ENCODE results near the gene SLC6A4. TPM values are rescaled to one million over a fixed set of nuclear protein-coding genes. Genes with fewer than 3 reads are reported as not detected.

Gene SLC6A4
- polyA plus RNA-seq, 1 of the 3 experiments (the other 2 are of a cell fraction) = 0.12 TPM

DNA sequence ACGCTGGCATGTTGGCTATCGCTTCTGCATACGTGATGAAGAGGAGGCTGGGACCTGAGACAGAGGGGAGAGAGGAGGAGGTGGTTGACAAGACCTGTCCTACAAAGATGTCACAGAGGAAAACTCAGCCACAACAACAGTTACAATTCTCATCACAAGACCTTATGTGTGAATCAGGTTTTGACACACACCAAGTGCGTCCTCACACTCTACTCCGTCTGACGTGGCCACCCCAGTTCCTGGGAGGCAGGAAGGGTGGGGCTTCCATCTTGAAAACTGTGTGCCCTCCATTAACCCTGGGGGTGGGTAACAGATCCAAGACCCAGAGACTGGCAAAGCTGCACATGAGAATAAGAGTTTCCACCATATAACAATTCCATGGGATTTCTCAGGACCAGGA lies 24.1 kb downstream of the SLC6A4 start:
- Histone ChIP-seq H3K4me3 (ENCODE audit: low read depth in 2 of 2, low read length in 1 of 2) (no peak overlapping the region), H4K20me1 (ENCODE audit: insufficient read depth) (no peaks in the 10 kb centered on the region), H3K79me2 (ENCODE audit: insufficient read depth) (no peaks in the 10 kb centered on the region), H3K36me3 (replicated peaks in 1 of 2; ENCODE audit: control insufficient read depth in 1 of 2, insufficient read depth in 2 of 2, low read length in 1 of 2) (no peaks in the 10 kb centered on the region), H3K9me2 (no peaks in the 10 kb centered on the region), H2AFZ (ENCODE audit: low read depth) (no peak overlapping the region), H3F3A (replicated peaks; ENCODE audit: insufficient read depth) (no peaks in the 10 kb centered on the region), H3K9ac (no peak overlapping the region), H3K27me3 (ENCODE audit: insufficient read depth) (no peaks in the 10 kb centered on the region), H3K4me1 (ENCODE audit: control insufficient read depth in 1 of 2, insufficient read depth in 2 of 2, low read depth in 1 of 2, low read length in 1 of 2) (no peaks in the 10 kb centered on the region), H3K9me3 (no peaks in the 10 kb centered on the region), H3K4me2 (no peak overlapping the region), H3K27ac (ENCODE audit: low read depth in 2 of 2, low read length in 1 of 2) (no peak overlapping the region)
- WGBS (ENCODE audit: low lambda C conversion rate) = 90% methylated on average over 3 of the region's 6 CpGs
- ChIA-PET POLR2A (no interaction called here), CTCF (interaction anchor here (1.3 kb wide), 1 partner anchor 10 kb away, joined by 3 read pairs; no protein-coding TSS in a partner anchor)
- no peak for TF ChIP-seq USF1 (IDR thresholded peaks at IDR 0.05; ENCODE audit: borderline replicate concordance, low read depth)
- TF ChIP-seq ELF1 (IDR thresholded peaks at IDR 0.05) = no peak
- TF ChIP-seq RCOR1 (IDR thresholded peaks at IDR 0.05; ENCODE audit: low read length) = no peak
- TF ChIP-seq EZH2phosphoT487 (IDR thresholded peaks at IDR 0.05; ENCODE audit: borderline replicate concordance, low read depth) = no peak
- TF ChIP-seq RAD21 (IDR thresholded peaks at IDR 0.05; ENCODE audit: low read length) = no peak
- TF ChIP-seq RFX5 (IDR thresholded peaks at IDR 0.05; ENCODE audit: low read length) = no peak
- no peak for TF ChIP-seq MEF2A (IDR thresholded peaks at IDR 0.05; ENCODE audit: borderline replicate concordance, low read depth)
- TF ChIP-seq GATA2 (CRISPR knock-in tag; IDR thresholded peaks at IDR 0.05) = no peak
- TF ChIP-seq, protein P1, sequence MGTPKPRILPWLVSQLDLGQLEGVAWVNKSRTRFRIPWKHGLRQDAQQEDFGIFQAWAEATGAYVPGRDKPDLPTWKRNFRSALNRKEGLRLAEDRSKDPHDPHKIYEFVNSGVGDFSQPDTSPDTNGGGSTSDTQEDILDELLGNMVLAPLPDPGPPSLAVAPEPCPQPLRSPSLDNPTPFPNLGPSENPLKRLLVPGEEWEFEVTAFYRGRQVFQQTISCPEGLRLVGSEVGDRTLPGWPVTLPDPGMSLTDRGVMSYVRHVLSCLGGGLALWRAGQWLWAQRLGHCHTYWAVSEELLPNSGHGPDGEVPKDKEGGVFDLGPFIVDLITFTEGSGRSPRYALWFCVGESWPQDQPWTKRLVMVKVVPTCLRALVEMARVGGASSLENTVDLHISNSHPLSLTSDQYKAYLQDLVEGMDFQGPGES (IDR thresholded peaks at IDR 0.05; ENCODE audit: low read depth, low read length) = no peak
- no peak for TF ChIP-seq RXRA (IDR thresholded peaks at IDR 0.05; ENCODE audit: borderline replicate concordance, low read depth)
- TF ChIP-seq TAF1 (IDR thresholded peaks at IDR 0.05; ENCODE audit: borderline replicate concordance, low read depth, low read length) = no peak
- TF ChIP-seq NRF1 (IDR thresholded peaks at IDR 0.05; ENCODE audit: low read depth, low read length) = no peak
- TF ChIP-seq SIN3A (IDR thresholded peaks at IDR 0.05; ENCODE audit: borderline replicate concordance, low read depth, low read length) = no peak
- no peak for TF ChIP-seq JUND (IDR thresholded peaks at IDR 0.05)
- TF ChIP-seq TEAD4 (IDR thresholded peaks at IDR 0.05; ENCODE audit: borderline replicate concordance, insufficient read depth) = no peak
- no peak for TF ChIP-seq NFIC (IDR thresholded peaks at IDR 0.05; ENCODE audit: borderline replicate concordance)
- no peak for TF ChIP-seq REST (IDR thresholded peaks at IDR 0.05; ENCODE audit: low read depth, low read length)
- no peak for DNase-seq
